ENCODE measurements around the gene ABCC6.
"Not testable (repeated sequence)": the region's sequence is repeated elsewhere in the genome, so short reads cannot be mapped to it uniquely, and the experiment has no call there.

ABCC6 gene

DNA sequence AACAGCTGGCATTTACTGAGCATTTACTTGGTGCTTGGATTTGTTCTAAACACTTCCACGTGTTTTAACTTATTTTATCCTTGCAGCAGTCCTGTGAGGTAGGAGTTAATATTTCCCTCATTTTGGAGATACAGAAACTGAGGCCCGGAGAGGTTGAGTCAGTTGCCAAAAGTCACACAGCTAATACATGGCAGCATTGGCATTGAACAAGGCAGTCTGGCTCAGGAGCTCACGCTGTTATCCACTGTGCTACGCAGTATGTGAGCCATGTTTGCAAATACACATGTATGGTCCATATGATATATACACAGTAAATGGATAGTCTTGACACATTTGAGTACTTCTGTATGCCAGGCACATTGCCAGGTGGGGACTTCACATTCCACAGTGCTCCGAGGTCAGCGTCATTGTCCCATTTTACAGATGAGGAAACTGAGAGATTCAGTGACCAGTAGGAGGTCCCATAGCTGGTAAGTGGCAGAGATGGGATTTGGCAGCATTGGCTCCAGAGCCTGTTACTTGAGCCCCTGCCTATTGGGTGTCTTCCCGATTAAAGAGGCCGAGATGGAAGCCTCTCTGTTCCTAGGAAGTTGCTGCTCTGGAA, 110.7 kb downstream of the ABCC6 start:
- DNase-seq (ENCODE audit: low read depth) = no peak

DNA sequence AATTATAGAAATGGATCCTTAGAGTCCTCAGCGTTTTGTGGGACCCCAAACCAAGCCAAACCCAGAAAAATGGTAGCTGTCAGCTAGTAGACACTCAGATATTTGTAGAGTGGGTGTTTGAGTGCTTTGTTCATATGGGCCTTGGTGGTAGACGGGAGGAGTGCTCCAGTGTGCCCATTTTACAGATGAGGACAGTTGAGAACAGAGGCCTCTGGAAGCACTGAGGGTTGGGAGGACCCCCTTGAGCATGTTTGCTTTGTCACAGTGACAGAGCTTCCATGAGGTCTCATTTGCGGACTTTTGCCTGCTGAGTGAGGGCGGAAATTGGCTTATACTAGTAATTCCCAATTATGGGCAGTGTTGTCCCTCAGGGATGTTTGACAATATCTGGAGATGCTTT, 111.7 kb downstream of the ABCC6 start:
- DNase-seq (ENCODE audit: low read depth) = no peak

DNA sequence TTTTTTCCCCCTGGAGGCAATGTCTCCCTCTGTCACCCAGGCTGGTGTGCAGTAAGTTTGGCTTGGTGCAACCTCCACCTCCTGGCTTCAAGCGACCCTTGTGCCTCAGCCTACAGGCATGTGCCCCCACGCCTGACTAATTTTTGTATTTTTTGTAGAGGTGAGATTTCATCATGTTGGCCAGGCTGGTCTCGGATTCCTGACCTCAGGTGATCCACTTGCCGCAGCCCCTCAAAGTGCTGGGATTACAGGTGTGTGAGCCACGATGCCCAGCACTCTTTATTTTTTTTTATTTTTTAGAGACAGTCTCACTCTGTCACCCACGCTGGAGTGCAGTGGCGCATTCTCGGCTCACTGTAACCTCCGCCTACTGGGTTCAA, 113.2 kb downstream of the ABCC6 start:
- DNase-seq (ENCODE audit: low read depth) = no peak

DNA sequence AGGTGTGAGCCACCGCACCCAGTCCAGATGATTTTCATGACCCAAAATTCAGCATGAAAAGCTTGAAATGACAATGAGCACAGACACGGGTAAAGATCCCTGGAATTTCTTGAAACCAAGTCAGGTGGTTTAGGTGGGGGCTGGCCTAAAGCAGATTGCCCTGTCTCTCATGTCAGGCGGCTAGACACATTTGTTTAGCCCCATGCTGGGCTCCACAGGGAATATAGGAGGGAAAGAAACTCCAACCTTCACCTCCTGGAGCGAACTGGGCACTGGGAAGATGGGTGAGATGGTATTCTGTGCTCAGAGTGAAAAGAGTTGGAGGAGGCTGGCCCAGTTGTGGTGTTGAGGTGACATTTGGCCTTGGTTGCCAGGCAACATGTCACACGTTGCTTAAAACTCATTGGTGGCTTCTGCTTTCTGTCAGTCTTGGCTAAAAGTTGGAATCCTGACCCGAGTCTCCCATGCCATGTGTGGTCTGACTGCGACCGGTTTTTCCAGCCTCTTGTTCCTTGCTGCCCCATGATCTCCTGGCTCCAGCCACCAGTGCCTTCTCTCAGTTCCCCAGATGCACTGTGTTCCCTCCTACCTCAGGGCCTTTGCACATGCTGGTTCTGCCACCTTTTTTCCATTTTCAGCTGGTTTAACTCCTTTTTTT, 113.7 kb downstream of the ABCC6 start:
- DNase-seq (ENCODE audit: low read depth) = no peak

DNA sequence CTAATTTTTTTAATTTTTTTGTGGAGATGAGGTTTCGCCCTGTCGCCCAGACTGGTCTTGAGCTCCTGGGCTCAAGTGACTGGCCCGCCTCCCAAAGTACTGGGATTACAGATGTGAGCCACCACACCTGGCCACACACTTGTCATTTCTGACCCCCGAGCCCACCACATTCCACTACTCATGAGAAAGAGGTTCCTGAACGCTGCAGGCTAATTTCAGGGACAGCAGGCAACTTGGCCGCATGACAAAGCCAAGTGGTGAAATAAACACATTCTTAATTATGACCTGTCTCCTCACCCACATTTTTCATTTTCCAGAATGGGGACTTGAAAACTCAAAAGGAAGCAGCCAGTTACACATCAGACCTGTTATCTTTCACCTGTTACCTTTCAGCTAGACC, 114.5 kb downstream of the ABCC6 start:
- no peak for DNase-seq (ENCODE audit: low read depth)

DNA sequence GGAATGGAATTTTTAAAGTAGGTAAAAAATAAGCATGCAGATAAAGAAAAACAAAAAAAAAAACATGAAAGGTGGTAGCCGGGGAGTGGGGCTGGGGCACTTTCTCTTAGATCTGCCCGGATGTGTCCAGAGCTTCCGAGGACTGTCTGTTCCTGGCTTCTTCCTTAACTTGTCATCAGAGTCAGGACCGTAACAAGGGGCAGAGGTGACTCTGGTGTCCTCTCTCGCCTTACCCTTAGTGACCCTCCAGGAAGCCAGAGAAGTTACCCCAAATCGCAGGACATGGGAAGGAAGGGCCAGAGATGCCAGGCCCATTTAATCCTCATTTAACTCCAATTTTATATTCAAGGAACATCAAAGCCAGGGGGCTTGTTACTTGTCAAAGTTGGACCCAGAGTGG, 115.5 kb downstream of the ABCC6 start:
- DNase-seq (ENCODE audit: low read depth) = no peak

DNA sequence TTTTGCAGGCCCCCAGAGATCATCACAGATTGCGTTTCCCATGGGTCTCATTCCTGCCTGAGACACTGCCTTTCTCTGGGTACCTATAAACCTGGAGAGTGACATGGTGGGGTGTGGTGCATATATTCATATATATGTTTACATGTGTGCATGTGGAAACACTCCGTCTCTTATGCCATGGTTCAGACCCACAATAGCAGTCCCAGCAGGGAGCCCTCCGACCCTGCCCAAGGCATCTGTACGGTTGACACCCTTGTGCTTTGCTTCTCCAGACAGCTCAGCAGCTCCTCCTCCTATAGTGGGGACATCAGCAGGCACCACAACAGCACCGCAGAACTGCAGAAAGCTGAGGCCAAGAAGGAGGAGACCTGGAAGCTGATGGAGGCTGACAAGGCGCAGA, 116.8 kb downstream of the ABCC6 start:
- DNase-seq (ENCODE audit: low read depth) = no peak

DNA sequence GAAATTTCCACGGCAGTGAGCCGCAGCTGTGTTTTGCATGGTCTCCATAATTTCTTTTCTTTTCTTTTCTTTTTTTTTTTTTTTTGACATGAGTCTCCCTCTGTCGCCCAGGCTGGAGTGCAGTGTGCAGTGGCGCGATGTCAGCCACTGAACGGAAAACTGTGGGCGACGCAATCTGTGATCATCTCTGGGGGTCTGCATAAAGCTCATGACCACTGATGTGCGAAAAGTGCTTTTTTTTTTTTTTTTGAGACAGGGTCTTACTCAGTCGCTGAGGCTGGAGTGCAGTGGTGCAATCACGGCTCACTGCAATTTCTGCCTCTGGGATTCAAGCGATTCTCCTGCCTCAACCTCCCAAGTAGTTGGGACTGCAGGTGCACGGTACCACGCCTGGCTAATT, 117.6 kb downstream of the ABCC6 start:
- no peak for DNase-seq (ENCODE audit: low read depth)

DNA sequence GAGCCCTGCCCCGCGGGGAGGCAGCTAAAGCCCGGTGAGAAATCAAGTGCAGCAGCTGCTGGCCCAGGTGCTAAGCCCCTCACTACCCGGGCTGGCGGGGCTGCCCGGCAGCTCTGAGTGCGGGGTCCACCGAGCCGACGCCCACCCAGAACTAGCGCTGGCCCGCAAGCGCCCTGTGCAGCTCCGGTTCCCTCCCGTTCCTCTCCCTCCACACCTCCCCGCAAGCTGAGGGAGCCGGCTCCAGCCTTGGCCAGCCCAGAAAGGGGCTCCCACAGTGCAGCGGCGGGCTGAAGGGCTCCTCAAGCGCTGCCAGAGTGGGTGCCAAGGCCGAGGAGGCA, 118.5 kb downstream of the ABCC6 start:
- DNase-seq (ENCODE audit: low read depth) = not testable (repeated sequence)

DNA sequence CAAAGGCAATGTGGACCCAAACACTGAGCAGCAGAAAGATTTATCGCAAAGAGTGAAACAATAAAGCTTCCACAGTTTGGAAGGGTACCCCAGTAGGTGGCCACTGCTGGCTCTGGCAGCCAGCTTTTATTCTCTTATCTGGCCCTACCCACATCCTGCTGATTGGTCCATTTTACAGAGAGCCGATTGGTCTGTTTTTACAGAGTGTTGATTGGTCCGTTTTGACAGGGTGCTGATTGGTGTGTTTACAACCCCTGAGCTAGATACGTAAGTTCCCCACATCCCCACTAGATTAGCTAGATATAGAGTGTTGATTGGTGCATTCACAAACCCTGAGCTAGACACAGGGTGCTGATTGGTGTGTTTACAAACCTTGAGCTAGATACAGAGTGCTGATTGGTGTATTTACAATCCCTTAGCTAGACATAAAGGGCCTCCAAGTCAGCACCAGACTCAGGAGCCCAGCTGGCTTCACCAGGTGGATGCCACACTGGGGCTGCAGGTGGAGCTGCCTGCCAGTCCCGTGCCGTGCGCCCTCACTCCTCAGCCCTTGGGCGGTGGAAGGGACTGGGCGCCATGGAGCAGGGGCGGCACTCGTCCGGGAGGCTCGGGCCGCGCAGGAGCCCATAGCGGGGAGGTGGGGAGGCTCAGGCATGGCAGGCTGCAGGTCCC, 119.0 kb downstream of the ABCC6 start:
- DNase-seq (ENCODE audit: low read depth) = not testable (repeated sequence)

DNA sequence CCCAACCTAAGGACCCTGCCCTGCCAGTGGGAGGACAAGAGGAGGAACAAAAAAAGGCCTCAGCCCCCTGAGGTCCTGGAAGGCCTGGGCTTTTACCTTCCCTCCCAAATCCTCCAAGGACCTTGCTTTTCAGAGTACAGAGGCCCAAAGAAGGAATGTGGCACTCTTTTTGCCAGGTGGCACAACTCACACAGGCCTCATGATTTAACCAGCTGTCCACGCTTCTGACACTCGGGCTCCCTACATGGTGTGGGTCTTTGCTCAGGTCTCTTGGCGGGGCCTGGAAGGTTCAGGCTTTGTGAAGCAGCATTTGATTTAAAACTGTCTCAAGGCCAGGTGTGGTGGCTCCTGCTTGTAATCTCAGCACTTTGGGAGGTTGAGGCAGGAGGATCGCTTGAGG, 120.6 kb downstream of the ABCC6 start:
- no peak for DNase-seq (ENCODE audit: low read depth)

DNA sequence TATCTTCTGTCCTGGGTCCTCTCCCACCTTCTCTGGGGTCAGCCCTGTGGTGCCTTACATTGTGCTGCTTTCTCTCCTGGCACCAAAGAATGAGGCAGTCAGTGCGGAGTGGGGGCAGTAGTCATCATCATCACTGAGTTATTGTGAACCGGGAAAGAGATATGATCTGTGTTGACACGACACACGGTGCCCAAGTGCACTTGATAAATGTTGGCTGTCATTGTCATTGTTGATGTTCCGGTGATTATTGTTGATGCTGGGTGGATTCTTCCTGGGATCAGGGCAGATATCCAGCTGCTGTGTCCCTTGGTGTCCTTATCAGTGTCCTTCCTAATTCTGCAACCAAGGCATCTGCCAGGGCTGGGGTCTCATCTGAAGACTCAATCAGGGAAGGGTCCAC, 121.7 kb downstream of the ABCC6 start:
- DNase-seq (ENCODE audit: low read depth) = no peak

DNA sequence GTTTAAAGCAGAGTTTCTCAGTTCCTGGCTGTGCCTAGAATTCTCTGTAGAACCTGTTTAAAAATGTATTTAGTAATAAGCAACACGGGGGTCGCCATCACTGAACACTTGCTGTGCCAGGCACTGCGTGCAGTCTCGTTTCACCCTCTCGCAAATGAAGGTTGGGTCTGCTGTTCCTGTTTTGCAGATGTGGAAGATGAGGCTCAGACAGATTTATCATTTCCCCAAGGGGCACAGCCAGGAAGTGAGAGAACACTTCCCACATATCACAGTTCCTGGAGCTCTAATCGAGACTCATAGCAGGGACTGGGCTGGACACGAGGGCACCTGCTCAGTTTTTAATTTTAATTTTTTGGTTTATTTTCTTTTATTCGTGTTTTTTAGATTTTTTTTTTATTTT, 122.7 kb downstream of the ABCC6 start:
- no peak for DNase-seq (ENCODE audit: low read depth)

DNA sequence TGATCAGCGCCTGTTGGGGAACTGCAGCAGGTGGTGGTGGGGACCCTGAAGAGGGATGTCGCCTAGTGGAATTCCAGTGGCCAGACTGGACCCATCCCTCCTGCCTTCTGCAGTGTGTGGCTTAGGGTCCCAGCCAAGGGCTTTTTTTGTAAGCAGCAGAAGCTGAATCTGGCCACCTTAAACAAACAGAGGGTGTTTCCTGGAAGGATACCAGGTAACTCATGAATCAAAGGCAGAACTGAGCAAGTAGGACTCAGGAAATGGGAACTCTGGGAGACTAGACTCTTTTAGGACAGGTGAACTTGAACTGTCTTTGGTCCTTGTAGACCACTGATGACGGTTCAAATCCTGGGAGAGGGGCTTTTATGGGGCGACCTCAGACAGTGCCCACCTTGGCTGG, 124.0 kb downstream of the ABCC6 start:
- DNase-seq (ENCODE audit: low read depth) = no peak
